Ascending aorta (tissue), 2 donors: ENCODE data around the gene GTPBP6. TPM values are rescaled to one million over a fixed set of nuclear protein-coding genes. Genes with fewer than 3 reads are reported as not detected.

Experiments used
- DNase-seq, 2 donors: peaks; one replicate each; pipeline ENCODE4 v3.0.0-alpha.2; 2019; ENCODE audit warnings: low spot score in 2 of 2
- H3K27ac ChIP-seq, 2 donors: fragments of 200-600 bp; sonication (generic); one replicate each; pipeline ENCODE4 v1.5.1; 2016 to 2017; ENCODE audit warnings: mild to moderate bottlenecking in 1 of 2
- H3K27me3 ChIP-seq: fragments of 200-600 bp; sonication (generic); one replicate; pipeline ENCODE4 v1.5.1; 2017
- H3K36me3 ChIP-seq, 2 donors: fragments of 200-600 bp; sonication (generic); one replicate each; pipeline ENCODE4 v1.5.1; 2016
- H3K4me1 ChIP-seq, 2 donors: fragments of 200-600 bp; sonication (generic); one replicate each; pipeline ENCODE4 v1.5.1; 2016 to 2017; ENCODE audit warnings: mild to moderate bottlenecking in 1 of 2
- H3K4me3 ChIP-seq, 2 donors: fragments of 200-600 bp; sonication (generic); one replicate each; pipeline ENCODE4 v1.5.1; 2016 to 2017; ENCODE audit warnings: mild to moderate bottlenecking in 1 of 2
- H3K9me3 ChIP-seq, 2 donors: fragments of 200-600 bp; sonication (generic); one replicate each; pipeline ENCODE4 v1.5.1; 2016
- CTCF ChIP-seq, 3 experiments: fragments of 200-600 bp in 2 of 3; fragments of 450-650 bp in 1 of 3; sonication (generic) in 2 of 3; IDR thresholded peaks; one replicate each; pipeline ENCODE4 v1.5.1; 2016 to 2019; ENCODE audit warnings: antibody characterized with exemption in 3 of 3, mild to moderate bottlenecking in 1 of 3, moderate library complexity in 1 of 3
- intact Hi-C: fragments of 100-400 bp; cut with DNase I; formaldehyde crosslinking; loops from one replicate; pipeline ENCODE4 v1.15.1; 2023
- total RNA-seq: library from RNA; depleted of rRNA; stranded (reverse); fragments of >200 nt; gene quantifications from one replicate; pipeline ENCODE4 v1.1.0, GENCODE V29; 2016

GTPBP6 gene
- total RNA-seq, 1 donor from 2014 or later = 56.2 TPM

DNA sequence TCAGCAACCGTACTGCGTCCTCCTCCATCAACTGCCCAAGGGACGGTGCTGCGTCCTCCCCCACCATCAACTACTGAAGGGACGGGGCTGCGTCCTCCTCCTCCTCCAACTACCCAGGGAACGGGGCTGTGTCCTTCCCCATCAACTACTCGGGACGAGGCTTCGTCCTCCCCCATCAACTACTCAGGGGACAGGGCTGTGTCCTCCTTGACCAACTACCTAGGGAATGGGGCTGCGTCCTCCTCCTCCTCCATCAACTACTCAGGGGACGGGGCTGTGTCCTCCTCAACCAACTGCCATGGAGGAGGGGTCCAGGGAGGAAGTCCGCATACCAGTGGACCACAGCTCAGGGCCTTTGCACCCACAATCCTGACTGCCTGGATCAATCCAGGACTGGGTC, 43.8 kb upstream of the GTPBP6 start:
- no peak for TF ChIP-seq CTCF (IDR thresholded peaks at IDR 0.05)
- Histone ChIP-seq H3K27ac (no peak overlapping the region), H3K4me3 (no peak overlapping the region), H3K9me3 (peaks cover 13 to 15% of the 10 kb centered on the region in 2 donors), H3K36me3 (peaks cover 8 to 17% of the 10 kb centered on the region in 2 donors), H3K4me1 (no peaks in the 10 kb centered on the region), H3K27me3 (no peaks in the 10 kb centered on the region)
- intact Hi-C loops = no loop called here
- DNase-seq = no peak

DNA sequence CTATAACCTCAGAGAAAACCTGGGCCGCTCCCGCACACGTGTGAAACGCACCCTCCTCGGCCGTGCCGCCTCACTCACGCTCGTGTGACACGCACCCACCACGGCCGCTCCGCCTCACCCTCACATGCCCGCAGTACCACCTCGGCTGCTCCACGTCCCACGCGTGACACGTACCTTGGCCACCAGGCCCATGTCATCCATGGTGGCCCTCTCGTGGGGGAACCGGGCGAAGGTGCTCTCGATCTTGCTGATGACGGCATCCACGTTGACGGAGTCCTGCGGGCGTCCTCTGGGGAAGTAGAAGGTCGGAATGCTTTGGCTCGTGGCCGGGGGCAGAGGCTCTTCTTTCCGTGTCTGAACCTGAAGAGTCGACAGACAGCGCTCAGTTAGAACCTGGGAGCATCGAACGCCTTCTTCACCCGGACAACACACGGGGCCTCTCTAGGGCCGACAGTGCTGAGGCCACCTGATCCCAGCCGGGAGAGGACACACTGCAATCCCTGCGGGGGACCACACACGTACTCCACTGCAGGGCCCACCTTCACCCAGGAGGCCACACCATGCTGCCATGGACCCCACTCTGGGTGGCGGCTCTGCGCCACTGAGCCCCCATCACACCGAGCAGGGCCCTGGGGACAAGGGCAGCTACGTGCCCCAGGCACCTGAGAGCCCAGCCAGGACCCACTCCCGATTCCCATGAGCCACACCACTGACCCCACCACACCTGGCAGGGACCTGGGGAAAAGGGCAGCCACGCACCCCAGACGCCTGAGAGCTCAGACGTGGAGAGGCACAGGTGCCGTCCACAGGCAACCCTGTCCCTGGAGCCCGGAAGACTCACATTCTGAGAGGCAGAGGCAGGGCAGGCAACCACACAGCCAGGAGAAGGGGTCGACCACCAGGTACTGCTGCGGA, 42.9 kb upstream of the GTPBP6 start:
- TF ChIP-seq CTCF (IDR thresholded peaks at IDR 0.05) = no peak
- H3K9me3 ChIP-seq = peaks cover 13 to 15% of the 10 kb centered on the region in 2 donors
- H3K36me3 ChIP-seq = peaks cover 8 to 17% of the 10 kb centered on the region in 2 donors
- H3K4me1 ChIP-seq = no peaks in the 10 kb centered on the region
- DNase-seq = no peak
- no peaks in the 10 kb centered on the region for H3K27me3 ChIP-seq
- intact Hi-C loops = no loop called here
- no peak overlapping the region for H3K27ac ChIP-seq
- H3K4me3 ChIP-seq = no peak overlapping the region

GRCh38 chrX:360496-361150, 42.0 kb upstream of the GTPBP6 start:
- Histone ChIP-seq H3K4me1 (no peaks in the 10 kb centered on the region), H3K27ac (no peak overlapping the region), H3K9me3 (peaks cover 13 to 15% of the 10 kb centered on the region in 2 donors), H3K27me3 (no peaks in the 10 kb centered on the region), H3K4me3 (no peak overlapping the region), H3K36me3 (peaks cover 8 to 17% of the 10 kb centered on the region in 2 donors)
- intact Hi-C loops = no loop called here
- no peak for DNase-seq
- no peak for TF ChIP-seq CTCF (IDR thresholded peaks at IDR 0.05)

DNA sequence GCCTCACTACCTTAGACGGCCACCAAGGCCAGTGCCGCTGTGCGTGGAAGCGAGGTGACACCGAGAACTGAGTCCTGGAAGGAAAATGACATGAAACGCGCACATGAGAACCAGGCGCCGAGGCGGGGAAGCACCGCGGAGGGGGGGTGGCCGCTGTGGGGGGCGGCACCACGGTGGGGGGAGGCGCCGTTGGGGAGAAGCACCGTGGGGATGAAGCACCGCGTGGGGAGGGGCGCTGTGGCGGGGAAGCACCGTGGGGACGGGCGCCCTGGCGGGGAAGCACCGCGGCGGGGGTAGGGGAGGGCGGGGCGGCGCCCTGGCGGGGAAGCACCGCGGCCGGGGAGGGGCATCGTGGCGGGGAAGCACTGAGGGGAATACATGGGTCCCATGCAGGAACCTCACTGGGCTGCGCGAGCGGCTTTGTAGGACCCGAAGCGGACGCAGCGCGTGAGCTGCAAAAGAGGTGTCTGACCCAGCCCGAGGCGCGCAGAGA, 40.1 kb upstream of the GTPBP6 start:
- intact Hi-C loops = no loop called here

More for the DNA sequence above, 40.1 kb upstream of the GTPBP6 start:
- peaks cover 8 to 17% of the 10 kb centered on the region in 2 donors for H3K36me3 ChIP-seq
- H3K4me3 ChIP-seq = no peak overlapping the region
- no peak overlapping the region for H3K27ac ChIP-seq
- TF ChIP-seq CTCF (IDR thresholded peaks at IDR 0.05) = no peak
- no peak for DNase-seq
- no peaks in the 10 kb centered on the region for H3K27me3 ChIP-seq
- H3K4me1 ChIP-seq = no peaks in the 10 kb centered on the region
- H3K9me3 ChIP-seq = peaks cover 13 to 15% of the 10 kb centered on the region in 2 donors
